HEK293 (cell line): ENCODE measurements around the gene RNASE4.

Experiments
- CTCF ChIA-PET: fragments of 350-600 bp; formaldehyde crosslinking; extraction: SDS; loops from one replicate; lab custom pipeline; 2021; ENCODE audit warnings: antibody characterized with exemption; lab: Yijun Ruan, JAX
- POLR2A ChIA-PET: fragments of 300-600 bp; formaldehyde crosslinking; extraction: SDS; loops from one replicate; lab custom pipeline; 2020; ENCODE audit warnings: antibody characterized with exemption, inconsistent platforms; lab: Yijun Ruan, JAX
- H3K27ac ChIP-seq: fragments of 200-500 bp; sonication (Bioruptor generic); 2 replicates; pipeline ENCODE4 v1.5.1; 2014; ENCODE audit warnings: low read depth, low read length, control low read depth, inconsistent platforms; ENCODE audit errors: extremely low read depth
- H3K36me3 ChIP-seq, 2 experiments: fragments of 200-500 bp in 1 of 2; sonication (Bioruptor generic) in 1 of 2; 1 replicate in 1 of 2; 2 replicates in 1 of 2; pipeline ENCODE4 v1.5.1; 2014 to 2017; ENCODE audit warnings: inconsistent platforms in 2 of 2, low read length in 2 of 2; ENCODE audit not compliant: control insufficient read depth in 2 of 2, insufficient read depth in 1 of 2
- H3K4me1 ChIP-seq: fragments of 200-500 bp; sonication (Bioruptor generic); 2 replicates; pipeline ENCODE4 v1.5.1; 2014; ENCODE audit warnings: mild to moderate bottlenecking, low read length, inconsistent platforms; ENCODE audit not compliant: control insufficient read depth, insufficient read depth
- H3K4me3 ChIP-seq: 2 replicates; pipeline ENCODE4 v1.5.1; 2011; ENCODE audit warnings: low read depth, mild to moderate bottlenecking, control low read depth, low read length, moderate library complexity
- H3K9me3 ChIP-seq: fragments of 200-500 bp; sonication (Bioruptor generic); 2 replicates; pipeline ENCODE4 v1.5.1; 2014; ENCODE audit warnings: low read depth, low read length, inconsistent platforms; ENCODE audit not compliant: control insufficient read depth, insufficient read depth
- EGR2 ChIP-seq: fragments of 450-650 bp; formaldehyde crosslinking; IDR thresholded peaks from 2 replicates; pipeline ENCODE4 v1.5.1; 2016; ENCODE audit warnings: low read depth, missing biosample characterization, missing genetic modification characterization
- HOXA7 ChIP-seq: sonication (generic); formaldehyde crosslinking; IDR thresholded peaks from 2 replicates; pipeline ENCODE4 v1.8.1; 2022; ENCODE audit warnings: missing genetic modification reagents, borderline replicate concordance
- HOXD13 ChIP-seq: sonication (generic); formaldehyde crosslinking; IDR thresholded peaks from 2 replicates; pipeline ENCODE4 v1.8.0; 2022; ENCODE audit warnings: missing genetic modification reagents, borderline replicate concordance
- KLF10 ChIP-seq: fragments of 450-650 bp; IDR thresholded peaks from 2 replicates; pipeline ENCODE4 v1.5.1; 2018; ENCODE audit warnings: missing biosample characterization, mild to moderate bottlenecking, missing genetic modification characterization
- KLF16 ChIP-seq: fragments of 450-650 bp; formaldehyde crosslinking; IDR thresholded peaks from 2 replicates; pipeline ENCODE4 v1.5.1; 2017; ENCODE audit warnings: missing biosample characterization, missing genetic modification characterization
- KLF17 ChIP-seq: fragments of 450-650 bp; formaldehyde crosslinking; IDR thresholded peaks from 2 replicates; pipeline ENCODE4 v1.5.1; 2016; ENCODE audit warnings: missing biosample characterization, missing genetic modification characterization
- PRDM4 ChIP-seq: fragments of 450-650 bp; formaldehyde crosslinking; IDR thresholded peaks from 2 replicates; pipeline ENCODE4 v1.5.1; 2017; ENCODE audit warnings: missing biosample characterization, missing genetic modification characterization
- ZBTB7A ChIP-seq: fragments of 450-650 bp; formaldehyde crosslinking; IDR thresholded peaks from 2 replicates; pipeline ENCODE4 v1.5.1; 2016; ENCODE audit warnings: low read depth, missing biosample characterization, missing genetic modification characterization
- ZFHX2 ChIP-seq: fragments of 450-650 bp; formaldehyde crosslinking; conservative IDR thresholded peaks from 2 replicates; pipeline ENCODE4 v1.5.1; 2016; ENCODE audit warnings: missing biosample characterization, missing genetic modification characterization
- ZFP37 ChIP-seq: fragments of 450-650 bp; formaldehyde crosslinking; IDR thresholded peaks from 2 replicates; pipeline ENCODE4 v1.5.1; 2016; ENCODE audit warnings: missing biosample characterization, missing genetic modification characterization
- ZNF169 ChIP-seq: fragments of 450-650 bp; formaldehyde crosslinking; IDR thresholded peaks from 2 replicates; pipeline ENCODE4 v1.5.1; 2016; ENCODE audit warnings: missing biosample characterization, missing genetic modification characterization
- ZNF18 ChIP-seq: fragments of 450-650 bp; formaldehyde crosslinking; IDR thresholded peaks from 2 replicates; pipeline ENCODE4 v1.5.1; 2016; ENCODE audit warnings: missing biosample characterization, missing genetic modification characterization
- ZNF202 ChIP-seq: fragments of 450-650 bp; formaldehyde crosslinking; IDR thresholded peaks from 2 replicates; pipeline ENCODE4 v1.5.1; 2016; ENCODE audit warnings: missing biosample characterization, missing genetic modification characterization, borderline replicate concordance
- ZNF24 ChIP-seq: fragments of 450-650 bp; formaldehyde crosslinking; IDR thresholded peaks from 2 replicates; pipeline ENCODE4 v1.5.1; 2016; ENCODE audit warnings: missing biosample characterization, missing genetic modification characterization
- ZNF335 ChIP-seq: fragments of 450-650 bp; formaldehyde crosslinking; conservative IDR thresholded peaks from 2 replicates; pipeline ENCODE4 v1.5.1; 2016; ENCODE audit warnings: missing biosample characterization, missing genetic modification characterization
- ZNF449 ChIP-seq: fragments of 450-650 bp; formaldehyde crosslinking; IDR thresholded peaks from 2 replicates; pipeline ENCODE4 v1.5.1; 2017; ENCODE audit warnings: missing biosample characterization, mild to moderate bottlenecking, missing genetic modification characterization, moderate library complexity
- ZNF473 ChIP-seq: fragments of 450-650 bp; formaldehyde crosslinking; IDR thresholded peaks from 2 replicates; pipeline ENCODE4 v1.5.1; 2017; ENCODE audit warnings: missing biosample characterization, missing genetic modification characterization
- ZNF48 ChIP-seq: fragments of 450-650 bp; formaldehyde crosslinking; IDR thresholded peaks from 2 replicates; pipeline ENCODE4 v1.5.1; 2016; ENCODE audit warnings: missing biosample characterization, missing genetic modification characterization
- ZNF514 ChIP-seq: fragments of 450-650 bp; formaldehyde crosslinking; IDR thresholded peaks from 2 replicates; pipeline ENCODE4 v1.5.1; 2016; ENCODE audit warnings: missing biosample characterization, missing genetic modification characterization
- ZNF530 ChIP-seq: fragments of 450-650 bp; formaldehyde crosslinking; IDR thresholded peaks from 2 replicates; pipeline ENCODE4 v1.5.1; 2016; ENCODE audit warnings: low read depth, missing biosample characterization, missing genetic modification characterization
- ZNF571 ChIP-seq: fragments of 450-650 bp; formaldehyde crosslinking; IDR thresholded peaks from 2 replicates; pipeline ENCODE4 v1.5.0; 2017; ENCODE audit warnings: missing biosample characterization, missing genetic modification characterization
- ZNF580 ChIP-seq: fragments of 450-650 bp; formaldehyde crosslinking; IDR thresholded peaks from 2 replicates; pipeline ENCODE4 v1.5.1; 2016; ENCODE audit warnings: missing biosample characterization, missing genetic modification characterization
- ZNF610 ChIP-seq: fragments of 450-650 bp; formaldehyde crosslinking; IDR thresholded peaks from 2 replicates; pipeline ENCODE4 v1.5.1; 2016; ENCODE audit warnings: missing biosample characterization, missing genetic modification characterization, borderline replicate concordance
- ZNF621 ChIP-seq: fragments of 450-650 bp; formaldehyde crosslinking; IDR thresholded peaks from 2 replicates; pipeline ENCODE4 v1.5.1; 2017; ENCODE audit warnings: missing biosample characterization, missing genetic modification characterization
- ZNF664 ChIP-seq: fragments of 450-650 bp; formaldehyde crosslinking; IDR thresholded peaks from 2 replicates; pipeline ENCODE4 v1.5.1; 2016; ENCODE audit warnings: missing biosample characterization, missing genetic modification characterization
- ZSCAN30 ChIP-seq: fragments of 450-650 bp; IDR thresholded peaks from 2 replicates; pipeline ENCODE4 v1.5.1; 2018; ENCODE audit warnings: missing biosample characterization, mild to moderate bottlenecking, missing genetic modification characterization, moderate library complexity
- ZSCAN4 ChIP-seq: fragments of 450-650 bp; formaldehyde crosslinking; IDR thresholded peaks from 2 replicates; pipeline ENCODE4 v1.5.1; 2017; ENCODE audit warnings: missing biosample characterization, missing genetic modification characterization

RNASE4 gene

GRCh38 chr14:20641591-20641990 is 42.8 kb upstream of the RNASE4 start, which contains the start of gene OR6S1:
Gene OR6S1, minus strand, starts transcription at chr14:20641691. Its CDS starts 0 bp downstream, at chr14:20641691.
- no peaks in the 10 kb centered on the region for H3K4me1 ChIP-seq
- ChIA-PET POLR2A (no interaction called here), CTCF (no interaction called here)
- no peak within 1 kb of the TSS for H3K27ac ChIP-seq
- TF ChIP-seq HOXA7 (no peak), ZNF48 (tag by site-specific recombination) (no peak), KLF16 (tag by site-specific recombination) (no peak), ZNF664 (no peak), ZNF530 (tag by site-specific recombination) (no peak), ZFHX2 (tag by site-specific recombination) (no peak), ZSCAN30 (no peak), ZSCAN4 (tag by site-specific recombination) (no peak), ZNF514 (tag by site-specific recombination) (no peak), EGR2 (tag by site-specific recombination) (no peak), ZNF580 (tag by site-specific recombination) (no peak), ZFP37 (tag by site-specific recombination) (no peak), KLF17 (tag by site-specific recombination) (no peak), ZNF610 (tag by site-specific recombination) (no peak), ZNF571 (tag by site-specific recombination) (no peak)
- no peak within 1 kb of the TSS for H3K4me3 ChIP-seq
- H3K9me3 ChIP-seq, result no peaks in the 10 kb centered on the region
- H3K36me3 ChIP-seq, result no peaks in the 10 kb centered on the region

GRCh38 chr14:20642182-20642581 is 42.2 kb upstream of the RNASE4 start:
- Histone ChIP-seq H3K4me1 (no peaks in the 10 kb centered on the region), H3K36me3 (no peaks in the 10 kb centered on the region), H3K27ac (no peak overlapping the region), H3K4me3 (no peak overlapping the region), H3K9me3 (no peaks in the 10 kb centered on the region)
- ChIA-PET CTCF (interaction anchor here (0.7 to 0.8 kb wide), 2 partner anchors 49 to 226 kb away, joined by 4 read pairs; no protein-coding TSS in a partner anchor), POLR2A (no interaction called here)
- no peak for TF ChIP-seq ZBTB7A (tag by site-specific recombination)
- no peak for TF ChIP-seq ZNF473
- TF ChIP-seq ZNF335, result no peak
- TF ChIP-seq ZNF24 (tag by site-specific recombination), result no peak
- no peak for TF ChIP-seq HOXD13
- TF ChIP-seq PRDM4 (tag by site-specific recombination), result no peak
- no peak for TF ChIP-seq ZNF169 (tag by site-specific recombination)
- no peak for TF ChIP-seq ZNF621 (tag by site-specific recombination)
- no peak for TF ChIP-seq KLF10 (tag by site-specific recombination)
- no peak for TF ChIP-seq ZNF202 (tag by site-specific recombination)
- no peak for TF ChIP-seq ZNF18 (tag by site-specific recombination)
- TF ChIP-seq ZNF449 (tag by site-specific recombination), result no peak
